HG02588 (cell line): ENCODE results near the gene LIPJ.

Experiments
- ATAC-seq: cut with Tn5 transposase; IDR thresholded peaks from one replicate; pipeline ENCODE4 v1.9.1; 2021; ENCODE audit warnings: mild to moderate bottlenecking, moderate library complexity; ENCODE audit not compliant: unreplicated experiment

Gene LIPJ

GRCh38 chr10:88592906-88593305 is 6.3 kb downstream of the LIPJ start:
- no peak for ATAC-seq

GRCh38 chr10:88594482-88594881 is 7.9 kb downstream of the LIPJ start:
- no peak for ATAC-seq

- ATAC-seq = peak; percentile 82
These were observed 11.5 kb downstream of the LIPJ start for GRCh38 chr10:88598055-88598454.

DNA sequence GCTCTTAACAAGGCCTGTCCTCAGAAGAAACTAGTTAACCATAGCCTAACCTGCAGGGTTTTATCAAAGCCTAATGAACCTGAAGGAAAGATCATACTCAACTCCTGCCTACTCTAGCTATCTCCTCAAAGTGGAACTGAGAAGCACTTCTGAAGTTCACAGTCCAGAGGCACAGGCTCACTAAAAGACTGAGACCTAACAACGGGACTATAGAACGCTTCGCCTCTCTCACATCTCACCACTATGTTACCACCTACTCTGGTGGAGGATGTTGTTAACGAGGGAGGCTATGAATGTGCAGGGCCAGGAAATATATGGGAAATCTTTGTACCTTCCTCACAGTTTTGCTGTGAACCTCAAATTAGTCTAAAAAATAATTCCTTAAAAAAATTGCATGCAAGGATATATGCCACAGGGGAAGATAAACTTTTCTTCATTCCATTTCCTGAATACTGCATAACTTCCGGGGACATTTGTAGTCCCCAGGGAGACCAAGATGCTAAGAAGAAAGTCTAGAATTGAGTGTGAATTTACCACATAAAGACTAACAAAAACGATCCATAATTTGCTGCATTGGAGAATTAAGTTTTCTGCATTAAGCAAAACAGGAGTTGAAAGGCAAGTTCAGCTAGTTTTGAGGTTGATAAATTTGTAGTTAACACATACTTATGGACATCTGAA is 21.6 kb downstream of the LIPJ start:
- no peak for ATAC-seq

DNA sequence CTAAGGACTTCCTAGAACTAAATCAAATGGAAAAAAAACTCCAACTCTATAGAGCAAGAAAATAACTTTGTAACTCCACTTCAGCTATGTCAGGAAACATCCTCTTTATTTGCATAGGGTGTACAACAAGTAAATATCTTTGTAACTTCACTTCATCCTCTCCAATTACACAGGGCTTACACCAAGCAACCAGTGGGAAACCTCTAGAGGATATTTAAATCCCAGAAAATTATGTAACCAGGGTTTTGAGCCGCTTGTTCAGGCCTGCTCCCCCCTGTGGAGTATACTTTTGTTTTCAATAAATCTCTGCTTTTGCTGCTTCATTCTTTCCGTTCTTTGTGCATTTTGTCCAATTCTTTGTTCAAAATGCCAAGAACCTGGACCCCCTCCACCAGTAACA is 22.2 kb downstream of the LIPJ start:
- ATAC-seq = no peak

GRCh38 chr10:88616250-88616977 is 29.9 kb downstream of the LIPJ start:
- ATAC-seq = no peak

DNA sequence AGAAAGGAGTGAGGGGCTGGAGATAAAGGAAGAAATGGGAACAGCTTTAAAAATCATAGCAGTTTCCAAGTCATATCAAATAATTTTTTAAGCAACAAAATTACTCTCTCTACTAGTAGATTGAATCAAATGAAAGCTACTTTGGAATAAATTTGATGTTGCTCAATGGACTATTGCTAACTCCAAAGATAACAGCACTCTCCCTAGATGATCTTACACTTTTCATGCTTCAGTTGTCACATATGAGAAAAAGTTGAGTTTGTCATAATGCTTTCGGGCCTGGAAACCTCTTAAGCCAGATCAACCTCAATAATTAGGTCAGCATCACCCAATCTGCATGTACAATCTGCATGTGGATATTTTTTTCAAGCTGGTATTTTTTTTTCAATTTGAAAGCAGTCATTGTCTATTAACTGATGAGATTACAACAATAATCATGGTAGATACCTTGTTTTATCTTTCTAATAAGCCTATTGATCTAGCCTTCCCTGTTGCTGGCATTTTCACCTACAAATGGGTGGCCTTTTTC is 31.3 kb downstream of the LIPJ start:
- no peak for ATAC-seq

DNA sequence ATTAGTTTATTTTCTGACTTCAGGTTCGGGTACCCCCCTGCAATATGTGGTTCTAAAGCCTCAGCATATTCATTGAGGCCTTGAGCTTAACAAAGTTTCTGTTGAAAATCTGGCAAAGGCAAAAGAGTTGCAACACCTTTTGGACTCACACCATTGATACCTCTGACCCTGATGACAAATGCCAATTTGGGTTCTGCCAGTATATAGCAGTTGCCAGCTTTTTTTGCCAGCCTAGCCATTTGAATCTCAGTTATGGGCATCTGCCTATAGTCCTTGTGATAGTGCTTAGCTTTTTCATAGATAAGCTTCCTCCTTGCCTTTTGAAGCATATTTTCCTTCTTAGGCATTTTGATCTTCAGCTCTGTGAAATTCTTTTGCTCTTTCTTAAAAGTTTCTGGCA is 31.9 kb downstream of the LIPJ start:
- no peak for ATAC-seq

DNA sequence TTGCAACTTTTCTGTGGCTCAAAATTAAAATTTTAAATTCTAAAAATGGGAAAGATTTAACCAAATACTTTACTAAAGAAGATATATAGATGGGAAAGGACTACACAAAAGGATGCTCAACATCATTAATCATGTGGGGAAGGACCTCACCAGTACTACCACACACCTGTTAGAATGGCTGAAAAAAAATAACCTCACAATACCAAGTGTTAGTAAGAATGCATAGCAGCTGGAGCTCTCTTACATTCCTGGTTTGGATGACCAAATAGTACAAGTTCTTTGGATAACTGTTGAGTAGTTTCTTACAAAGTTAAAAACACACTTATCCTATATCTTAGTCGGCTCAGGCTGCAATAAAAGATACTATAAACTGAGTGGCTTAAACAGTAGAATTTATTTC is 33.9 kb downstream of the LIPJ start:
- ATAC-seq = no peak

DNA sequence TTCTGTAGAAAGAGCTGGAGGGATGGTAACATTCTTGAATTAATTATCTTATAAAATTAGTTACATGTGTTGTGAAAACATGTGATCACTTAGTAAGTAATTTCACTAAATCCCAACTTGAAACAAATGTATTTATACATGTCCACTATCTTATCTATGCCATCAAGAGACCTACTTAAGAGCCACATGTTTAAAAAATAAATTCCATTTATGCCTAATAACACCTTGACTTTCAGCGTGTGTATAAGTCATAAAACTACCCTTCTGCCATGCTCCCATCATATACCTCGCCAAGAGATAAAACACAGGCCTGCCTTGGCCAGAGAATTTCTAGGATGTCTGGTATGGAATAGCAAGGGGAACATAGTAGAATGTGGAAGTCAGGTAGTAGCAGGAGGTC is 37.3 kb downstream of the LIPJ start:
- no peak for ATAC-seq

DNA sequence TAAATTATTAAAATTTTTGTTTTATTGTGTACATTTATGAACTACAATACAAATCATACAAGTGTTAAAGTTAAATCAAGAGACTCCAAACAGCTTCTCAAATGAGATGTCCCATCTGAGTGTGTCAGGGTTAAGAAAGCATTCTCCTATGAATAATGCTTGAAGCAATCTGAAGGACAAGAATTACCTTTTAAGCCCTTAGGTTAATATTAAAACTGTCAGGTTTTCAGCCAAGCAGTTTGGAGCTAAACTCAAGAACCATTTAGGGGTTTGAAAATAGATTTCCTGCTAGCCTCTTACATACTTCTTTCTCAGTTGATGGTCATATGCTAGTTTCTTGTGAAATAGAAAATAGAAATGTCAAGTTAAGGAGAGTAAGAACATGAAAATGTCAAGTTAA is 38.3 kb downstream of the LIPJ start:
- no peak for ATAC-seq

- no peak for ATAC-seq
These were observed 53.6 kb downstream of the LIPJ start for GRCh38 chr10:88640186-88640585.

- ATAC-seq = no peak
These were observed 55.6 kb downstream of the LIPJ start for GRCh38 chr10:88642209-88642608.

- ATAC-seq = no peak
These were observed 56.4 kb downstream of the LIPJ start for GRCh38 chr10:88642963-88643362.

DNA sequence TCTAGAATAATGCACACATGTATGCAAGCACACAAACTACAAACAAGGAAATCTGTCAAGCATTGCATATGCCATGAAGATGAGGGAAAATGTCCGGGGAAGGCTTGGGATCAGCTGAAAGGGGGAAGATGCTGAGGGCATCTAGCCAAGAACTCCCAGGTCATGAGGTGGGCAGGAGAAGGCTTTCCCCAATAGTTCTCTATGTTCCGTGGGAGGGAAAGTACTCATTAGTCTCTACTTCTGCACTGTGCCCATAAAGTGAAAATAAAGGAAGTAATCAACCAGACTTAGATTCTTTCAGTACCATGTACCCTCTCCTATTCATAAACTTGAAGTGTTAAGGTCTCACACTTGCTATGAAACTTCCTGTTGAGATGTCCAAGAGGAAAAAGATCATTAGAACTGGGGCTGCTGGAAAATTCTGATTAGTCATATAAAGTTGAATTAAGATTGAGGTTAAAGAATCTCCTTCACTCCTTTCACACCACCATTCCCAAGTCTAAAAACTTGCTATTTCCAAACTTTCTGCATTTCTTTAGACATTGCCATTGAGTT is 60.6 kb downstream of the LIPJ start:
- ATAC-seq = no peak

- ATAC-seq = no peak
These were observed 64.6 kb downstream of the LIPJ start for GRCh38 chr10:88651101-88651551.

DNA sequence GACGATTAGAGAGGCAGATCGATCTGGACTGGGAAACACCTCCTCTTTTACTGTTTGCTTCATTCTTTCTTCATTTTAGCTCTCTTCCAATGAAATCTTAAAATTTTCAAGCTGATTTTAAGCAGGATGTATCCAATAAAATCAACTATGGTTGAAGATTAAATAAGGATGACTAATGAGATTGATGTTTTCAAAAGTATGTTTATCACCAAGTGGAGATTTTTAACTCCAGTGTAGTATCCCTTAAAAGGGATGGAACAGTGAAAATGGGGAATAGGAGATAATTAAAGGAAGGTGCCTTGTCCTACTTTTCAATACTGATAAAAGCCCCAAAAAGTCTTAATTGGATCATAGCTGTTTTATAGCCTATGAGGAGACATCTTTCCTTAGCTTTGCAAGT is 66.1 kb downstream of the LIPJ start:
- no peak for ATAC-seq
